ENCODE results near the gene STXBP6.
A peak's percentile ranks its signal among the peaks of the same experiment; 100 is the strongest.

STXBP6 gene

DNA sequence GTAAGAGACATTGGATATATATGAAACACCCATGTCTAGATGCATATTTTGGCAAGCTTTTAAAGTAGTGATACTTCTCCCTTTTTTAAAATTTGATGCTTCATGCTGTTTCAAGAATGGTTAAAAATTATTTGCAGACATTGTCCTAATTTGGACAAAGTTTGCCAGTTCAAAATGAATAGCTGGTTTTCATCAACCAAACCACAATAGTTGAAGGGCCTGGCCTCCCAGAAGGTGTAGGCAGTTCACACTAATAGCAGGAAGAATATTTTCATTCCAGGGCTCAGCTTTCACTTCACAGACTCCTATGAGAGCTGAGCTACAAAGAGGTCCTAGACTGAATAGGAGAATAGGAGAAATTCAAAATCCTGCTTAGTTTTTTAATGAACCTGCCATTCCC, 78.7 kb downstream of the STXBP6 start (continued):
- TF ChIP-seq KLF10 (tag by site-specific recombination; IDR thresholded peaks at IDR 0.05) (no peak), ZNF660 (tag by site-specific recombination; IDR thresholded peaks at IDR 0.05) (no peak), ZNF707 (tag by site-specific recombination; IDR thresholded peaks at IDR 0.05) (no peak)

GRCh38 chr14:24966579-24966964, 83.4 kb downstream of the STXBP6 start:
- H3K36me3 ChIP-seq (ENCODE audit: control insufficient read depth in 2 of 2, insufficient read depth in 1 of 2, low read length in 2 of 2) = no peaks in the 10 kb centered on the region
- H3K27ac ChIP-seq (ENCODE audit: extremely low read depth, low read depth, low read length) = no peak overlapping the region
- no peak overlapping the region for H3K4me3 ChIP-seq (ENCODE audit: low read depth, low read length)
- CTCF ChIA-PET = interaction anchor here (1.1 kb wide), 1 partner anchor 167 kb away, joined by 3 read pairs; no protein-coding TSS in a partner anchor
- no peak for TF ChIP-seq ZNF37A (tag by site-specific recombination; IDR thresholded peaks at IDR 0.05)
- no peak for TF ChIP-seq ZNF398 (tag by site-specific recombination; IDR thresholded peaks at IDR 0.05)
- TF ChIP-seq SP3 (tag by site-specific recombination; IDR thresholded peaks at IDR 0.05) = no peak
- no peak for TF ChIP-seq ZFP37 (tag by site-specific recombination; IDR thresholded peaks at IDR 0.05)
- TF ChIP-seq ZNF629 (tag by site-specific recombination; IDR thresholded peaks at IDR 0.05) = peak; percentile 3; the same call in 1 of the 2 replicates
- TF ChIP-seq BCL11B (tag by site-specific recombination; IDR thresholded peaks at IDR 0.05; ENCODE audit: low read depth) = no peak
- POLR2A ChIA-PET = interaction anchor here (1.6 kb wide), 1 partner anchor 12 kb away, joined by 6 read pairs; no protein-coding TSS in a partner anchor
- H3K9me3 ChIP-seq (ENCODE audit: control insufficient read depth, insufficient read depth, low read depth, low read length) = no peaks in the 10 kb centered on the region
- peaks cover 13% of the 10 kb centered on the region for H3K4me1 ChIP-seq (ENCODE audit: control insufficient read depth, insufficient read depth, low read length)

GRCh38 chr14:24965934-24966578, 83.9 kb downstream of the STXBP6 start:
- H3K4me3 ChIP-seq (ENCODE audit: low read depth, low read length) = no peak overlapping the region
- H3K4me1 ChIP-seq (ENCODE audit: control insufficient read depth, insufficient read depth, low read length) = peaks cover 12% of the 10 kb centered on the region
- CTCF ChIA-PET = interaction anchor here (1.1 kb wide), 1 partner anchor 167 kb away, joined by 3 read pairs; no protein-coding TSS in a partner anchor
- POLR2A ChIA-PET = interaction anchor here (1.6 kb wide), 1 partner anchor 13 kb away, joined by 6 read pairs; no protein-coding TSS in a partner anchor
- H3K36me3 ChIP-seq (ENCODE audit: control insufficient read depth in 2 of 2, insufficient read depth in 1 of 2, low read length in 2 of 2) = no peaks in the 10 kb centered on the region
- no peaks in the 10 kb centered on the region for H3K9me3 ChIP-seq (ENCODE audit: control insufficient read depth, insufficient read depth, low read depth, low read length)
- peak overlapping the region; percentile 24; the same call in 1 of the 2 replicates for H3K27ac ChIP-seq (ENCODE audit: extremely low read depth, low read depth, low read length)
- TF ChIP-seq KLF8 (tag by site-specific recombination; IDR thresholded peaks at IDR 0.05) = peak; percentile 28; the same call in 1 of the 2 replicates
- TF ChIP-seq, protein P1, sequence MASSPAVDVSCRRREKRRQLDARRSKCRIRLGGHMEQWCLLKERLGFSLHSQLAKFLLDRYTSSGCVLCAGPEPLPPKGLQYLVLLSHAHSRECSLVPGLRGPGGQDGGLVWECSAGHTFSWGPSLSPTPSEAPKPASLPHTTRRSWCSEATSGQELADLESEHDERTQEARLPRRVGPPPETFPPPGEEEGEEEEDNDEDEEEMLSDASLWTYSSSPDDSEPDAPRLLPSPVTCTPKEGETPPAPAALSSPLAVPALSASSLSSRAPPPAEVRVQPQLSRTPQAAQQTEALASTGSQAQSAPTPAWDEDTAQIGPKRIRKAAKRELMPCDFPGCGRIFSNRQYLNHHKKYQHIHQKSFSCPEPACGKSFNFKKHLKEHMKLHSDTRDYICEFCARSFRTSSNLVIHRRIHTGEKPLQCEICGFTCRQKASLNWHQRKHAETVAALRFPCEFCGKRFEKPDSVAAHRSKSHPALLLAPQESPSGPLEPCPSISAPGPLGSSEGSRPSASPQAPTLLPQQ (tag by site-specific recombination; IDR thresholded peaks at IDR 0.05) = peak; percentile 62
- TF ChIP-seq ZNF561 (tag by site-specific recombination; IDR thresholded peaks at IDR 0.05; ENCODE audit: borderline replicate concordance) = no peak
- no peak for TF ChIP-seq ZNF792 (tag by site-specific recombination; IDR thresholded peaks at IDR 0.05)
- no peak for TF ChIP-seq ZNF776 (tag by site-specific recombination; IDR thresholded peaks at IDR 0.05; ENCODE audit: borderline replicate concordance)
- no peak for TF ChIP-seq GLI4 (tag by site-specific recombination; IDR thresholded peaks at IDR 0.05)
- TF ChIP-seq ZXDB (tag by site-specific recombination; IDR thresholded peaks at IDR 0.05) = peak; percentile 28; the same call in 1 of the 2 replicates
- TF ChIP-seq, protein P2, sequence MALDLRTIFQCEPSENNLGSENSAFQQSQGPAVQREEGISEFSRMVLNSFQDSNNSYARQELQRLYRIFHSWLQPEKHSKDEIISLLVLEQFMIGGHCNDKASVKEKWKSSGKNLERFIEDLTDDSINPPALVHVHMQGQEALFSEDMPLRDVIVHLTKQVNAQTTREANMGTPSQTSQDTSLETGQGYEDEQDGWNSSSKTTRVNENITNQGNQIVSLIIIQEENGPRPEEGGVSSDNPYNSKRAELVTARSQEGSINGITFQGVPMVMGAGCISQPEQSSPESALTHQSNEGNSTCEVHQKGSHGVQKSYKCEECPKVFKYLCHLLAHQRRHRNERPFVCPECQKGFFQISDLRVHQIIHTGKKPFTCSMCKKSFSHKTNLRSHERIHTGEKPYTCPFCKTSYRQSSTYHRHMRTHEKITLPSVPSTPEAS (tag by site-specific recombination; IDR thresholded peaks at IDR 0.05) = 0 out of 2 replicates have a peak, but pooled peaks have one; percentile 22
- TF ChIP-seq ZBTB17 (tag by site-specific recombination; IDR thresholded peaks at IDR 0.05) = peak; percentile 74
- TF ChIP-seq, protein P3, sequence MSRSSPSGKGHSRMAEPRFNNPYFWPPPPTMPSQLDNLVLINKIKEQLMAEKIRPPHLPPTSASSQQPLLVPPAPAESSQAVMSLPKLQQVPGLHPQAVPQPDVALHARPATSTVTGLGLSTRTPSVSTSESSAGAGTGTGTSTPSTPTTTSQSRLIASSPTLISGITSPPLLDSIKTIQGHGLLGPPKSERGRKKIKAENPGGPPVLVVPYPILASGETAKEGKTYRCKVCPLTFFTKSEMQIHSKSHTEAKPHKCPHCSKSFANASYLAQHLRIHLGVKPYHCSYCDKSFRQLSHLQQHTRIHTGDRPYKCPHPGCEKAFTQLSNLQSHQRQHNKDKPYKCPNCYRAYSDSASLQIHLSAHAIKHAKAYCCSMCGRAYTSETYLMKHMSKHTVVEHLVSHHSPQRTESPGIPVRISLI (tag by site-specific recombination; IDR thresholded peaks at IDR 0.05) = peak; percentile 77; the same call in 1 of the 2 replicates
- TF ChIP-seq ZNF175 (tag by site-specific recombination; IDR thresholded peaks at IDR 0.05) = no peak
- peak; percentile 70; the same call in 1 of the 2 replicates for TF ChIP-seq ZFP69B (tag by site-specific recombination; IDR thresholded peaks at IDR 0.05)
- TF ChIP-seq ZNF664 (tag by site-specific recombination; IDR thresholded peaks at IDR 0.05) = peak; percentile 88
- peak; percentile 41; the same call in 1 of the 2 replicates for TF ChIP-seq TSHZ1 (tag by site-specific recombination; IDR thresholded peaks at IDR 0.05; ENCODE audit: borderline replicate concordance)
- TF ChIP-seq ZEB2 (tag by site-specific recombination; IDR thresholded peaks at IDR 0.05) = peak; percentile 50; the same call in 1 of the 2 replicates

All from HEK293 (cell line).